ENCODE measurements around the gene PLCG2. TPM values are rescaled to one million over a fixed set of nuclear protein-coding genes. Genes with fewer than 3 reads are reported as not detected.
"Not testable (repeated sequence)": the region's sequence is repeated elsewhere in the genome, so short reads cannot be mapped to it uniquely, and the experiment has no call there.

PLCG2 gene
- polyA plus RNA-seq, 3 donors: 2.0 to 16.2 (median 8.4) TPM

- WGBS, 3 donors: 68 to 81% (median 79%) methylated on average over 18 of the region's 18 CpGs
- no peak overlapping the region for H3K27ac ChIP-seq (ENCODE audit: low read depth, low read length)
Observed at GRCh38 chr16:81860287-81861266, 81.5 kb downstream of the PLCG2 start.

- 64 to 73% (median 72%) methylated on average over 10 of the region's 10 CpGs for WGBS, 3 donors
- no peak overlapping the region for H3K27ac ChIP-seq (ENCODE audit: low read depth, low read length)
Observed at GRCh38 chr16:81861503-81861902, 82.4 kb downstream of the PLCG2 start.

- WGBS, 3 donors: 44 to 55% (median 47%) methylated on average over 7 of the region's 7 CpGs
- no peak overlapping the region for H3K27ac ChIP-seq (ENCODE audit: low read depth, low read length)
Observed at GRCh38 chr16:81861915-81862314, 82.8 kb downstream of the PLCG2 start.

GRCh38 chr16:81863630-81864352 is 84.7 kb downstream of the PLCG2 start:
- WGBS, 3 donors: 55 to 70% (median 65%) methylated on average over 8 of the region's 8 CpGs
- no peak overlapping the region for H3K27ac ChIP-seq (ENCODE audit: low read depth, low read length)

GRCh38 chr16:81864646-81865382 is 85.7 kb downstream of the PLCG2 start:
- 51 to 67% (median 54%) methylated on average over 14 of the region's 14 CpGs for WGBS, 3 donors

GRCh38 chr16:81866820-81867440 is 87.8 kb downstream of the PLCG2 start:
- 37 to 63% (median 54%) methylated on average over 10 of the region's 10 CpGs for WGBS, 3 donors
- peak overlapping the region; percentile 14 for H3K27ac ChIP-seq (ENCODE audit: low read depth, low read length)

More at GRCh38 chr16:81864646-81865382, 85.7 kb downstream of the PLCG2 start:
- H3K27ac ChIP-seq (ENCODE audit: low read depth, low read length): no peak overlapping the region

GRCh38 chr16:81868057-81868748 is 89.1 kb downstream of the PLCG2 start:
- H3K27ac ChIP-seq (ENCODE audit: low read depth, low read length): no peak overlapping the region
- WGBS, 3 donors: 73 to 97% (median 93%) methylated on average over 3 of the region's 3 CpGs

- 58 to 92% (median 81%) methylated on average over 5 of the region's 5 CpGs for WGBS, 3 donors
- H3K27ac ChIP-seq (ENCODE audit: low read depth, low read length): no peak overlapping the region
Observed at GRCh38 chr16:81869326-81869725, 90.2 kb downstream of the PLCG2 start.

GRCh38 chr16:81873206-81873605 is 94.1 kb downstream of the PLCG2 start:
- WGBS, 3 donors: 53 to 60% (median 56%) methylated on average over 4 of the region's 4 CpGs
- H3K27ac ChIP-seq (ENCODE audit: low read depth, low read length): no peak overlapping the region

GRCh38 chr16:81873843-81874752 is 95.0 kb downstream of the PLCG2 start:
- no peak overlapping the region for H3K27ac ChIP-seq (ENCODE audit: low read depth, low read length)

GRCh38 chr16:81875461-81875860 is 96.4 kb downstream of the PLCG2 start:
- WGBS, 3 donors: 66 to 78% (median 69%) methylated on average over 5 of the region's 5 CpGs

More at GRCh38 chr16:81873843-81874752, 95.0 kb downstream of the PLCG2 start:
- 14 to 19% (median 15%) methylated on average over 6 of the region's 6 CpGs for WGBS, 3 donors

GRCh38 chr16:81876273-81876900 is 97.3 kb downstream of the PLCG2 start:
- no peak overlapping the region for H3K27ac ChIP-seq (ENCODE audit: low read depth, low read length)
- WGBS, 3 donors: 74 to 84% (median 80%) methylated on average over 10 of the region's 10 CpGs

More at GRCh38 chr16:81875461-81875860, 96.4 kb downstream of the PLCG2 start:
- H3K27ac ChIP-seq (ENCODE audit: low read depth, low read length): no peak overlapping the region

- 89 to 91% (median 90%) methylated on average over 12 of the region's 12 CpGs for WGBS, 3 donors
- H3K27ac ChIP-seq (ENCODE audit: low read depth, low read length): not testable (repeated sequence)
Observed at GRCh38 chr16:81877490-81877889, 98.4 kb downstream of the PLCG2 start.

- WGBS, 3 donors: 80 to 87% (median 84%) methylated on average over 10 of the region's 10 CpGs
- no peak overlapping the region for H3K27ac ChIP-seq (ENCODE audit: low read depth, low read length)
Observed at GRCh38 chr16:81878529-81878928, 99.4 kb downstream of the PLCG2 start.

GRCh38 chr16:81879625-81880024 is 100.5 kb downstream of the PLCG2 start:
- no peak overlapping the region for H3K27ac ChIP-seq (ENCODE audit: low read depth, low read length)
- 66 to 79% (median 78%) methylated on average over 7 of the region's 7 CpGs for WGBS, 3 donors

GRCh38 chr16:81880816-81881215 is 101.7 kb downstream of the PLCG2 start:
- WGBS, 3 donors: 77 to 86% (median 84%) methylated on average over 13 of the region's 13 CpGs
- H3K27ac ChIP-seq (ENCODE audit: low read depth, low read length): no peak overlapping the region
